ENCODE results near the gene IRX5.
A peak's percentile ranks its signal among the peaks of the same experiment; 100 is the strongest.

The IRX5 gene

GRCh38 chr16:54953461-54953860 is 22.8 kb downstream of the IRX5 start:
- no peak for DNase-seq

- DNase-seq, result no peak
These were observed 23.6 kb downstream of the IRX5 start for GRCh38 chr16:54954220-54954619.

GRCh38 chr16:54955757-54956156 is 25.1 kb downstream of the IRX5 start:
- DNase-seq, result no peak

GRCh38 chr16:54957403-54958166 is 26.9 kb downstream of the IRX5 start:
- DNase-seq, result peak; percentile 38

GRCh38 chr16:54962045-54962444 is 31.4 kb downstream of the IRX5 start:
- DNase-seq, result no peak

- no peak for DNase-seq
These were observed 33.6 kb downstream of the IRX5 start for GRCh38 chr16:54964239-54964638.

GRCh38 chr16:54965464-54965863 is 34.8 kb downstream of the IRX5 start:
- DNase-seq, result no peak

- no peak for DNase-seq
These were observed 37.3 kb downstream of the IRX5 start for GRCh38 chr16:54968011-54968410.

- no peak for DNase-seq
These were observed 38.1 kb downstream of the IRX5 start for GRCh38 chr16:54968784-54969183.

GRCh38 chr16:54970016-54970415 is 39.4 kb downstream of the IRX5 start:
- no peak for DNase-seq

- no peak for DNase-seq
These were observed 43.7 kb downstream of the IRX5 start for GRCh38 chr16:54974367-54974766.

- DNase-seq, result no peak
These were observed 46.1 kb downstream of the IRX5 start for GRCh38 chr16:54976651-54977200.

GRCh38 chr16:54977211-54977610 is 46.5 kb downstream of the IRX5 start:
- DNase-seq, result no peak

- no peak for DNase-seq
These were observed 50.2 kb downstream of the IRX5 start for GRCh38 chr16:54980821-54981220.
